HCT116 (cell line): ENCODE measurements around the gene TWNK. TPM values are rescaled to one million over a fixed set of nuclear protein-coding genes. Genes with fewer than 3 reads are reported as not detected.

Experiments used
- ATAC-seq: fragments of 200-7000 bp; cut with Tn5 transposase; 2 replicates; pipeline ENCODE4 v1.9.1; 2020; ENCODE audit warnings: mild to moderate bottlenecking, moderate library complexity
- BruUV-seq: library from RNA; stranded (reverse); fragments of 400-500 nt; replicated peaks from 2 replicates; lab custom pipeline; 2021; lab: Mats Ljungman, UMichigan
- CTCF ChIA-PET: fragments of 300-600 bp; sonication (Branson Sonifier 250); formaldehyde crosslinking; loops from one replicate; lab custom pipeline; 2021; ENCODE audit warnings: antibody characterized with exemption; lab: Charles Lee
- POLR2A ChIA-PET: fragments of 300-600, 350-600 bp; sonication (Branson Sonifier 250); formaldehyde crosslinking; loops from one replicate; lab custom pipeline; 2021; ENCODE audit warnings: antibody characterized with exemption; lab: Charles Lee
- RAD21 ChIA-PET, 2 experiments: fragments of 300-600 bp; sonication (Branson Sonifier 250); formaldehyde crosslinking; loops; one replicate each; lab custom pipeline; 2023; ENCODE audit warnings: low total read pairs in 2 of 2; ENCODE audit not compliant: uncharacterized antibody in 2 of 2, unreplicated experiment in 2 of 2, low non-redundant PET in 1 of 2; lab: Charles Lee
- DNase-seq: peaks from one replicate; pipeline ENCODE4 v3.0.0-alpha.2; 2010; ENCODE audit warnings: low read depth, low spot score
- H2AFZ ChIP-seq: fragments of 200-600 bp; shearing (Covaris generic), sonication (generic); 2 replicates; pipeline ENCODE4 v1.6.1; 2017; ENCODE audit warnings: low read depth, mixed run types, mixed read lengths, antibody characterized with exemption, low read length; ENCODE audit not compliant: poor library complexity, severe bottlenecking
- H3K27ac ChIP-seq: 2 replicates; pipeline ENCODE4 v1.5.1; 2012; ENCODE audit warnings: low read depth, low read length
- H3K27me3 ChIP-seq: fragments of 200-600 bp; sonication (generic); 2 replicates; pipeline ENCODE4 v1.6.1; 2016; ENCODE audit warnings: mixed run types, low read length, mixed read lengths; ENCODE audit not compliant: insufficient read depth
- H3K36me3 ChIP-seq, 2 experiments: fragments of 200-500 bp in 1 of 2; fragments of 200-600 bp in 1 of 2; sonication (Bioruptor generic) in 1 of 2; sonication (generic) in 1 of 2; 2 replicates each; pipeline versions ENCODE4 v1.5.1 to v1.6.1; 2014 to 2016; ENCODE audit warnings: low read length in 2 of 2, inconsistent platforms in 1 of 2, mixed read lengths in 1 of 2, mixed run types in 1 of 2; ENCODE audit not compliant: insufficient read depth in 2 of 2, control insufficient read depth in 1 of 2
- H3K4me1 ChIP-seq, 2 experiments: fragments of 200-600 bp in 1 of 2; sonication (generic) in 1 of 2; 2 replicates each; pipeline versions ENCODE4 v1.5.1 to v1.6.1; 2012 to 2017; ENCODE audit warnings: low read length in 2 of 2, inconsistent platforms in 1 of 2, mild to moderate bottlenecking in 1 of 2, mixed read lengths in 1 of 2, mixed run types in 1 of 2, moderate library complexity in 1 of 2; ENCODE audit not compliant: insufficient read depth in 2 of 2, control insufficient read depth in 1 of 2
- H3K4me2 ChIP-seq: fragments of 200-600 bp; sonication (generic); 2 replicates; pipeline ENCODE4 v1.6.1; 2017; ENCODE audit warnings: mixed run types, low read length, mixed read lengths
- H3K4me3 ChIP-seq, 2 experiments: fragments of 200-600 bp in 1 of 2; sonication (generic) in 1 of 2; replicated peaks in 1 of 2; 2 replicates each; pipeline ENCODE4 v1.5.1; 2011 to 2016; ENCODE audit warnings: low read length in 2 of 2, control low read depth in 1 of 2, low read depth in 1 of 2, mild to moderate bottlenecking in 1 of 2, mixed read lengths in 1 of 2, mixed run types in 1 of 2
- H3K79me2 ChIP-seq: fragments of 200-600 bp; sonication (generic); 2 replicates; pipeline ENCODE4 v1.6.1; 2017; ENCODE audit warnings: mild to moderate bottlenecking, mixed run types, low read length, moderate library complexity, mixed read lengths; ENCODE audit not compliant: insufficient read depth
- H3K9ac ChIP-seq: fragments of 200-600 bp; sonication (generic); 2 replicates; pipeline ENCODE4 v1.6.1; 2016; ENCODE audit warnings: low read length, mixed read lengths
- H3K9me2 ChIP-seq: fragments of 200-600 bp; sonication (generic), shearing (Covaris generic); 2 replicates; pipeline ENCODE4 v1.6.1; 2017; ENCODE audit warnings: mixed run types, mild to moderate bottlenecking, moderate library complexity; ENCODE audit not compliant: insufficient read depth
- H3K9me3 ChIP-seq, 2 experiments: fragments of 200-500 bp in 1 of 2; fragments of 200-600 bp in 1 of 2; sonication (Bioruptor generic) in 1 of 2; sonication (generic) in 1 of 2; 2 replicates each; pipeline ENCODE4 v1.6.1; 2014 to 2017; ENCODE audit warnings: low read length in 2 of 2, mixed read lengths in 2 of 2, inconsistent platforms in 1 of 2, low read depth in 1 of 2, mild to moderate bottlenecking in 1 of 2, mixed run types in 1 of 2, moderate library complexity in 1 of 2; ENCODE audit not compliant: control insufficient read depth in 1 of 2, insufficient read depth in 1 of 2
- H4K20me1 ChIP-seq: fragments of 200-600 bp; sonication (generic), shearing (Covaris generic); 2 replicates; pipeline ENCODE4 v1.6.1; 2017; ENCODE audit warnings: mixed run types, mild to moderate bottlenecking, moderate library complexity; ENCODE audit not compliant: insufficient read depth
- CTCF ChIP-seq, 3 experiments: fragments of 200-600 bp in 1 of 3; sonication (generic) in 1 of 3; IDR thresholded peaks in 2 of 3; conservative IDR thresholded peaks in 1 of 3; 2 replicates each; pipeline ENCODE4 v1.5.1; 2012 to 2017; ENCODE audit warnings: low read depth in 2 of 3, low read length in 2 of 3, antibody characterized with exemption in 1 of 3, borderline replicate concordance in 1 of 3, control low read depth in 1 of 3, mild to moderate bottlenecking in 1 of 3, mixed read lengths in 1 of 3, mixed run types in 1 of 3, moderate library complexity in 1 of 3; ENCODE audit not compliant: insufficient read depth in 1 of 3
- EGR1 ChIP-seq: IDR thresholded peaks from 2 replicates; pipeline ENCODE4 v1.6.1; 2012; ENCODE audit warnings: low read depth
- intact Hi-C: fragments of 100-400 bp; cut with micrococcal nuclease; formaldehyde crosslinking; loops from 2 replicates; pipeline ENCODE4 v1.10.0; 2022
- total RNA-seq: library from RNA; stranded (reverse); gene quantifications from one replicate; pipeline ENCODE4 v1.2.1, GENCODE V29; 2021; ENCODE audit not compliant: unreplicated experiment

The TWNK gene
- total RNA-seq, 1 experiment from 2014 or later, result 42.1 TPM

GRCh38 chr10:101014230-101014884 lies 27.0 kb downstream of the TWNK start:
- no TSS peak for BruUV-seq
- RAD21 ChIA-PET, result interaction anchor here (0.6 to 1.5 kb wide), 11 partner anchors 15 to 136 kb away, joined by 3 to 10 read pairs (median 4); partner anchors contain the start of genes LZTS2 (in 1 of the 2), PDZD7 (in 1 of the 2) and SFXN3 (in 1 of the 2)
- TF ChIP-seq CTCF (IDR thresholded peaks at IDR 0.05 in 2 of 3, conservative IDR thresholded peaks at IDR 0.05 in 1 of 3; ENCODE audit: borderline replicate concordance in 1 of 3, insufficient read depth in 1 of 3, low read depth in 2 of 3, low read length in 2 of 3) (peak in 2 of 3 experiments; percentile 99; a peak in 4 of 6 replicates), EGR1 (no peak)
- no peaks in the 10 kb centered on the region for H3K79me2 ChIP-seq
- no peaks in the 10 kb centered on the region for H4K20me1 ChIP-seq
- H3K4me3 ChIP-seq, result no peak overlapping the region
- peak overlapping the region; percentile 37 for H3K4me2 ChIP-seq
- CTCF ChIA-PET, result interaction anchor here (0.7 to 5.0 kb wide), 23 partner anchors 9 to 453 kb away, joined by 3 to 98 read pairs (median 7); partner anchors contain the start of genes LZTS2, PDZD7, SEMA4G and SFXN3
- DNase-seq, result no peak
- intact Hi-C loops, result loop anchor here (5.0 to 10.0 kb wide), 4 partner anchors 137 to 670 kb away; partner anchors contain the start of genes PAX2 and SCD
- no peak overlapping the region for H3K9ac ChIP-seq
- ATAC-seq, result peak; percentile 39
- POLR2A ChIA-PET, result interaction anchor here (1.0 to 1.5 kb wide), 4 partner anchors 16 to 27 kb away, joined by 3 to 9 read pairs (median 5); partner anchors contain the start of genes MRPL43, PDZD7, SFXN3 and TWNK
- H3K36me3 ChIP-seq, result no peaks in the 10 kb centered on the region
- H2AFZ ChIP-seq, result no peak overlapping the region
- no peaks in the 10 kb centered on the region for H3K27me3 ChIP-seq
- no peak overlapping the region for H3K27ac ChIP-seq
- no peaks in the 10 kb centered on the region for H3K9me2 ChIP-seq
- H3K4me1 ChIP-seq, result peaks cover 25 to 66% of the 10 kb centered on the region in 2 experiments
- no peaks in the 10 kb centered on the region for H3K9me3 ChIP-seq
